Measurements from ENCODE around the gene ZBTB40. TPM values are rescaled to one million over a fixed set of nuclear protein-coding genes. Genes with fewer than 3 reads are reported as not detected.

Gene ZBTB40
- total RNA-seq, 1 experiment from 2014 or later: 11.5 TPM

GRCh38 chr1:22527122-22527521, 75.5 kb downstream of the ZBTB40 start:
- TF ChIP-seq TCF7 (CRISPR knock-in tag; IDR thresholded peaks at IDR 0.05; ENCODE audit: low read depth): no peak
- TF ChIP-seq ARID4B (CRISPR knock-in tag; IDR thresholded peaks at IDR 0.05; ENCODE audit: borderline replicate concordance): no peak
- no peak for TF ChIP-seq TEAD1 (CRISPR knock-in tag; IDR thresholded peaks at IDR 0.05)
- TF ChIP-seq ATF2 (CRISPR knock-in tag; IDR thresholded peaks at IDR 0.05; ENCODE audit: borderline replicate concordance, low read depth): no peak
- TF ChIP-seq ATF1 (CRISPR knock-in tag; IDR thresholded peaks at IDR 0.05): no peak
- no peak for TF ChIP-seq NFATC4 (CRISPR knock-in tag; IDR thresholded peaks at IDR 0.05)
- no peak for TF ChIP-seq ZBTB43 (CRISPR knock-in tag; IDR thresholded peaks at IDR 0.05)
- no peak for TF ChIP-seq MAX (CRISPR knock-in tag; IDR thresholded peaks at IDR 0.05)
- TF ChIP-seq KAT7 (CRISPR knock-in tag; IDR thresholded peaks at IDR 0.05; ENCODE audit: borderline replicate concordance): no peak
- no peak for TF ChIP-seq CDX4 (CRISPR knock-in tag; IDR thresholded peaks at IDR 0.05; ENCODE audit: borderline replicate concordance)
- TF ChIP-seq AR (CRISPR knock-in tag; IDR thresholded peaks at IDR 0.05): no peak
- H3K4me3 Mint-ChIP-seq: no peak overlapping the region
- no peaks in the 10 kb centered on the region for H3K27me3 Mint-ChIP-seq (ENCODE audit: low read depth)
- peaks cover 13% of the 10 kb centered on the region for H3K36me3 Mint-ChIP-seq
- no peak overlapping the region for H3K27ac Mint-ChIP-seq
- ChIA-PET CTCF (interaction anchor here (0.6 to 3.9 kb wide), 34 partner anchors 12 to 312 kb away, joined by 3 to 68 read pairs (median 4); no protein-coding TSS in a partner anchor), POLR2A (no interaction called here)
- no peak for ATAC-seq
- H3K9me3 Mint-ChIP-seq: no peaks in the 10 kb centered on the region
- no peak for DNase-seq (ENCODE audit: low spot score)
- H3K4me1 Mint-ChIP-seq: no peaks in the 10 kb centered on the region

GRCh38 chr1:22527555-22528296, 76.1 kb downstream of the ZBTB40 start:
- H3K27me3 Mint-ChIP-seq (ENCODE audit: low read depth): no peaks in the 10 kb centered on the region
- H3K4me1 Mint-ChIP-seq: no peaks in the 10 kb centered on the region
- H3K27ac Mint-ChIP-seq: no peak overlapping the region; the same call in 1 of the 2 replicates
- no peaks in the 10 kb centered on the region for H3K9me3 Mint-ChIP-seq
- CTCF ChIA-PET: interaction anchor here (0.6 to 3.9 kb wide), 37 partner anchors 11 to 374 kb away, joined by 3 to 68 read pairs (median 4); no protein-coding TSS in a partner anchor
- POLR2A ChIA-PET: no interaction called here
- peak; percentile 38; the same call in 1 of the 2 replicates for ATAC-seq
- peaks cover 9% of the 10 kb centered on the region for H3K36me3 Mint-ChIP-seq
- H3K4me3 Mint-ChIP-seq: no peak overlapping the region
- DNase-seq (ENCODE audit: low spot score): no peak
- no peak for TF ChIP-seq IRF2 (CRISPR knock-in tag; IDR thresholded peaks at IDR 0.05; ENCODE audit: borderline replicate concordance, low read depth)
- TF ChIP-seq ARID4B (CRISPR knock-in tag; IDR thresholded peaks at IDR 0.05; ENCODE audit: borderline replicate concordance): no peak
- TF ChIP-seq PRRX2 (CRISPR knock-in tag; IDR thresholded peaks at IDR 0.05): no peak
- TF ChIP-seq MXD4 (CRISPR knock-in tag; IDR thresholded peaks at IDR 0.05; ENCODE audit: borderline replicate concordance): no peak
- TF ChIP-seq PREB (CRISPR knock-in tag; IDR thresholded peaks at IDR 0.05; ENCODE audit: borderline replicate concordance): no peak
- TF ChIP-seq FOXK1 (CRISPR knock-in tag; IDR thresholded peaks at IDR 0.05): no peak
